PC-3 (cell line): Measurements from ENCODE around the gene TPH2. TPM values are rescaled to one million over a fixed set of nuclear protein-coding genes. Genes with fewer than 3 reads are reported as not detected.

ENCODE experiments used
- ATAC-seq: fragments of 200-7000 bp; cut with Tn5 transposase; 2 replicates; pipeline ENCODE4 v1.9.1; 2020; ENCODE audit warnings: mild to moderate bottlenecking, moderate library complexity
- BruUV-seq: library from RNA; stranded (reverse); fragments of 400-500 nt; replicated peaks from 2 replicates; lab custom pipeline; 2021; lab: Mats Ljungman, UMichigan
- CTCF ChIA-PET: fragments of 300-600 bp; sonication (Branson Sonifier 250); formaldehyde crosslinking; loops from one replicate; lab custom pipeline; 2022; ENCODE audit warnings: antibody characterized with exemption; lab: Charles Lee
- POLR2A ChIA-PET: fragments of 300-600 bp; sonication (Branson Sonifier 250); formaldehyde crosslinking; loops from one replicate; lab custom pipeline; 2022; ENCODE audit warnings: antibody characterized with exemption; ENCODE audit not compliant: unreplicated experiment; lab: Charles Lee
- DNase-seq: peaks from one replicate; pipeline ENCODE4 v3.0.0-alpha.2; 2015
- H2AFZ ChIP-seq: fragments of 300-600 bp; sonication (generic); 2 replicates; pipeline ENCODE4 v1.6.0; 2016; ENCODE audit warnings: antibody characterized with exemption, low read length
- H3F3A ChIP-seq: fragments of 300-600 bp; sonication (generic); one replicate; pipeline ENCODE4 v1.6.0; 2017; ENCODE audit warnings: antibody characterized with exemption, low read length, control low read depth, mild to moderate bottlenecking; ENCODE audit not compliant: unreplicated experiment
- H3K27ac ChIP-seq: fragments of 300-600 bp; sonication (generic); 2 replicates; pipeline ENCODE4 v1.5.1; 2016; ENCODE audit warnings: mild to moderate bottlenecking, low read length
- H3K27me3 ChIP-seq: fragments of 300-600 bp; sonication (generic); 2 replicates; pipeline ENCODE4 v1.6.1; 2016; ENCODE audit warnings: low read length, mixed read lengths
- H3K36me3 ChIP-seq: fragments of 300-600 bp; sonication (generic); 2 replicates; pipeline ENCODE4 v1.6.1; 2016; ENCODE audit warnings: low read depth, mixed run types, low read length, mixed read lengths
- H3K4me1 ChIP-seq: fragments of 300-600 bp; sonication (generic); 2 replicates; pipeline ENCODE4 v1.5.1; 2016; ENCODE audit warnings: low read length; ENCODE audit not compliant: insufficient read depth
- H3K4me2 ChIP-seq: fragments of 300-600 bp; sonication (generic); 2 replicates; pipeline ENCODE4 v1.6.0; 2016; ENCODE audit warnings: low read length
- H3K4me3 ChIP-seq: fragments of 300-600 bp; sonication (generic); 2 replicates; pipeline ENCODE4 v1.5.1; 2016; ENCODE audit warnings: mild to moderate bottlenecking, low read length, mixed read lengths
- H3K79me2 ChIP-seq: fragments of 300-600 bp; sonication (generic); 2 replicates; pipeline ENCODE4 v1.6.1; 2017; ENCODE audit warnings: low read length, mixed read lengths
- H3K9ac ChIP-seq: fragments of 300-600 bp; sonication (generic); 2 replicates; pipeline ENCODE4 v1.6.0; 2016; ENCODE audit warnings: mild to moderate bottlenecking, low read length
- H3K9me2 ChIP-seq: fragments of 300-600 bp; sonication (generic); replicated peaks from 2 replicates; pipeline ENCODE4 v1.6.1; 2016; ENCODE audit warnings: mixed run types, low read length, mixed read lengths
- H3K9me3 ChIP-seq: fragments of 300-600 bp; sonication (generic); 2 replicates; pipeline ENCODE4 v1.6.1; 2016; ENCODE audit warnings: low read length, mixed read lengths
- H4K20me1 ChIP-seq: fragments of 300-600 bp; sonication (generic); 2 replicates; pipeline ENCODE4 v1.6.1; 2016; ENCODE audit warnings: low read length, mixed read lengths
- CTCF ChIP-seq: fragments of 300-600 bp; sonication (generic); conservative IDR thresholded peaks from 2 replicates; pipeline ENCODE4 v1.5.1; 2017; ENCODE audit warnings: antibody characterized with exemption, low read depth, mild to moderate bottlenecking, low read length
- EZH2 ChIP-seq: fragments of 300-600 bp; sonication (generic); IDR thresholded peaks from one replicate; pipeline ENCODE4 v1.6.1; 2017; ENCODE audit warnings: antibody characterized with exemption, mild to moderate bottlenecking, low read length; ENCODE audit not compliant: unreplicated experiment
- EZH2phosphoT487 ChIP-seq: fragments of 300-600 bp; sonication (generic); IDR thresholded peaks from 2 replicates; pipeline ENCODE4 v1.6.1; 2018; ENCODE audit warnings: mild to moderate bottlenecking, antibody characterized with exemption, low read length, borderline replicate concordance
- intact Hi-C: fragments of 100-400 bp; cut with micrococcal nuclease; formaldehyde crosslinking; loops from 2 replicates; pipeline ENCODE4 v1.9.0; 2023
- total RNA-seq: library from RNA; depleted of rRNA; stranded (reverse); fragments of >200 nt; gene quantifications from 2 replicates; pipeline ENCODE4 v1.2.3, GENCODE V29; 2014

The TPH2 gene
- total RNA-seq, 1 experiment from 2014 or later, result not detected

DNA sequence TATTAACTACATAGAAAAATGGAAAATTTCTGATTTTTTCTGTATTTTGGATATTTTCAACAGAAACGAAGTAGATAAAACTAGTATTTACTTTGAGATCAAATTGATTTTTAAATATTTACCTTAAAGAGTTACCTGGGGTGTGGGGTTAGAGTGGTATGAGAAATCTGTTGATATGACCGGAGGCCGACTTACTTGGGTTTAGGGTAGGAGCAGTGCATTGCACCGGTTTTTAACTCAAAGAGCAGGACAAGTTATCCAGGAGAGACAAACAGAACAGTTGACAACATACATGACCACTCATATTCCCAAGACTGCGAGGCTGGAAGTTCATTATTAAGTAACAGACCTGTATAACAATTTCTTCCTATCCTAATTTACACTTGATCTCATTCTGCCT, 31.4 kb downstream of the TPH2 start:
- Histone ChIP-seq H3K79me2 (no peaks in the 10 kb centered on the region), H3K4me1 (no peaks in the 10 kb centered on the region), H3K27ac (no peak overlapping the region), H2AFZ (no peak overlapping the region), H3K36me3 (no peaks in the 10 kb centered on the region), H3F3A (no peaks in the 10 kb centered on the region), H3K27me3 (peaks cover 52% of the 10 kb centered on the region), H3K4me2 (no peak overlapping the region), H3K4me3 (no peak overlapping the region), H3K9me3 (no peaks in the 10 kb centered on the region), H3K9me2 (no peaks in the 10 kb centered on the region), H3K9ac (no peak overlapping the region), H4K20me1 (no peaks in the 10 kb centered on the region)
- POLR2A ChIA-PET, result no interaction called here
- intact Hi-C loops, result no loop called here
- DNase-seq (no peak), ATAC-seq (no peak)
- TF ChIP-seq EZH2 (no peak), CTCF (no peak), EZH2phosphoT487 (no peak)
- CTCF ChIA-PET, result no interaction called here
- BruUV-seq, result no TSS peak

- H3K4me3 ChIP-seq, result no peak overlapping the region
- TF ChIP-seq EZH2phosphoT487 (no peak), EZH2 (no peak), CTCF (no peak)
- CTCF ChIA-PET, result no interaction called here
- no peak overlapping the region for H3K9ac ChIP-seq
- no peaks in the 10 kb centered on the region for H3K9me2 ChIP-seq
- H3K79me2 ChIP-seq, result no peaks in the 10 kb centered on the region
- no peak overlapping the region for H3K4me2 ChIP-seq
- H3K27me3 ChIP-seq, result peaks cover 46% of the 10 kb centered on the region
- ATAC-seq (no peak), DNase-seq (peak; percentile 5)
- intact Hi-C loops, result no loop called here
- no peaks in the 10 kb centered on the region for H4K20me1 ChIP-seq
- H3K36me3 ChIP-seq, result no peaks in the 10 kb centered on the region
- no peaks in the 10 kb centered on the region for H3K4me1 ChIP-seq
- no peak overlapping the region for H2AFZ ChIP-seq
- no TSS peak for BruUV-seq
- no peak overlapping the region for H3K27ac ChIP-seq
- H3F3A ChIP-seq, result no peaks in the 10 kb centered on the region
- no peaks in the 10 kb centered on the region for H3K9me3 ChIP-seq
- POLR2A ChIA-PET, result no interaction called here
These were observed 33.9 kb downstream of the TPH2 start for GRCh38 chr12:71972441-71973074.

- Histone ChIP-seq H3K4me3 (no peak overlapping the region), H3K79me2 (no peaks in the 10 kb centered on the region), H3K4me1 (no peaks in the 10 kb centered on the region), H3K36me3 (no peaks in the 10 kb centered on the region), H2AFZ (no peak overlapping the region), H3K9me2 (no peaks in the 10 kb centered on the region), H3K4me2 (no peak overlapping the region), H3K27me3 (peaks cover 46% of the 10 kb centered on the region), H3F3A (no peaks in the 10 kb centered on the region), H3K27ac (no peak overlapping the region), H3K9me3 (no peaks in the 10 kb centered on the region), H3K9ac (no peak overlapping the region), H4K20me1 (no peaks in the 10 kb centered on the region)
- BruUV-seq, result no TSS peak
- intact Hi-C loops, result no loop called here
- no peak for ATAC-seq
- ChIA-PET POLR2A (no interaction called here), CTCF (no interaction called here)
- no peak for DNase-seq
- TF ChIP-seq CTCF (no peak), EZH2 (no peak), EZH2phosphoT487 (no peak)
These were observed 35.0 kb downstream of the TPH2 start for GRCh38 chr12:71973687-71974086.
